ENCODE results near the gene SNAP91.
"Not testable (repeated sequence)": the region's sequence is repeated elsewhere in the genome, so short reads cannot be mapped to it uniquely, and the experiment has no call there.

- TF ChIP-seq CTCF, POLR2A (IDR thresholded peaks at IDR 0.05): not testable (repeated sequence)
Measured at GRCh38 chr6:83629908-83630307, 79.0 kb downstream of the SNAP91 start.

Measured in lower leg skin (tissue), 3 donors.